ENCODE data around the gene SLC8A2.
"Not testable (repeated sequence)": the region's sequence is repeated elsewhere in the genome, so short reads cannot be mapped to it uniquely, and the experiment has no call there.

SLC8A2 gene

DNA sequence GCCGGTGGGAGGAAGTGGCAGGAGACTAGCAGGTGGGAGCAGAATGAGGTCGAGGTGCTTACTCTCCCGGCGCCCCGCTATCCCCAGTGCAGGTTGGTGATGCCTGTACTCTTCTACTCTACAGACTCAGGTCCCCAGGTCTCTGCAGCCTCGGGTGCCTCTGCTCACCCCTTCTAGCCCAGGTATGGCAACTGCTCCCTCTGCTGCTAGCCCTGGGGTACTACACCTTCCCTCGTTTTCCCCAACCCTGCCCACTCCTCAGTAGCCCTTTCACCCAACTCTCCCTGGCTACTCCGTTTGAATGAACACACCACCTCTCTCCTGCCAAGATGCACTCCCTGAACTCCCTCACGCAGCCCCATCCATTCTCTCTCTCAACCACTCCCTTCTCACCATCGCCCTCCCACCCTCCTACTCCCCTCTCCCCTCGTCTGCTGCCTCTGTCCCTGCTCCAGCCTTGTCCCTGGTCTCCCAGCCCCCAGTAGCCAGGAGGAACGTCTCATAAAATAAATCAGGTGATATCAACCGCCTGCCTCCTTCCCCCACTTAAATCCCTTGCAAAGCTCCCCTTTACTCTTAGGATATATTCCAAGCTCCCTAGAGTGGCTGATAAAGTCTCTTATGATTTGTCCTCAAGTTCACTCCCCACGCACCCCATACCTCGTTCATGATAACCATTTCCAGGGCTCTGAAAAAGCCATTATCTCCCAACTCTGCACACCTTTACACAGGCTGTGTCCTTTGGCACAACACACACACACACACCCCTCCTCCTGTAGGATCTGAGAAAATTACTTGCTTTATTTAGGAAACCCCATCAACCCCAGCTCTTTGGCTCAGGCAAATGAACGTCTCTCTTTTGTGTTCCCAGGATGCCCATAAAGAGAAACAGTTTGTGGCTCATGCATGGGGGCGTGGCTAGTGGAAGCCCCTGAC is 44.2 kb downstream of the SLC8A2 start:
- DNase-seq, result peak; percentile 77

DNA sequence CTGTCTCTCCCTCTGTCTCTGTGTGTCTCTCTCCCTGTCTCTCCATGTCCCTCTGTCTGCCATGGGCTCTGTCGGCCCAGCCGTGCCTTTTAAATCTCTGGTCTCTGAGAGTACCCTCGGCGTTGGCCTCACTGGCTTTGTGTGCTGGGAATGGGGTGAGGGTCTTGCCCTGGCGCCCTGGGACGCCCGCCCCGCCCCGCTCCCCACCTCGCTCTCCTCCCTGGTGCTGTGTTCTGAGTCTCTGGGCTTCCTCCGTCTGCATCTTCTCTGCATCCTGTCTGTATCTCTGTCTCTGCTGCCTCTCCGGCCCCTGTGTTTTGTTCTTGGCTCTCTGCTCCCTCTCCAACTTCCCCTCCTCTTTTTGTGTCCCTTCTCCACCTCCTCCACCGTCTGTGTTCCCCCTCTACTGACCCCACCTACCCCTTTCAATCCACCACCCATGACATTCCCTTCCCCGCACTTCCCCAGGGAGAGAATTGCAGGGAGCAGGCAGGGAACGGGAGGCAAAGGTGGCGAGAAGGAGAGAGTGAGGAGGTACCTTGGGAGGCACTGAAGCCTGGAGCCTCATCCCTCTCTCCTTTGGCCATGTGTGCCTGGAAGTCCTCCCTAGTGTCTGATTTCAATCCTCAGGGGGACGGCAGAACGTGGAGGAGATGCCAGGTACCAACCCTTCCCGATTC is 48.4 kb downstream of the SLC8A2 start:
- no peak for DNase-seq

GRCh38 chr19:47422417-47423163 is 49.1 kb downstream of the SLC8A2 start:
- no peak for DNase-seq

DNA sequence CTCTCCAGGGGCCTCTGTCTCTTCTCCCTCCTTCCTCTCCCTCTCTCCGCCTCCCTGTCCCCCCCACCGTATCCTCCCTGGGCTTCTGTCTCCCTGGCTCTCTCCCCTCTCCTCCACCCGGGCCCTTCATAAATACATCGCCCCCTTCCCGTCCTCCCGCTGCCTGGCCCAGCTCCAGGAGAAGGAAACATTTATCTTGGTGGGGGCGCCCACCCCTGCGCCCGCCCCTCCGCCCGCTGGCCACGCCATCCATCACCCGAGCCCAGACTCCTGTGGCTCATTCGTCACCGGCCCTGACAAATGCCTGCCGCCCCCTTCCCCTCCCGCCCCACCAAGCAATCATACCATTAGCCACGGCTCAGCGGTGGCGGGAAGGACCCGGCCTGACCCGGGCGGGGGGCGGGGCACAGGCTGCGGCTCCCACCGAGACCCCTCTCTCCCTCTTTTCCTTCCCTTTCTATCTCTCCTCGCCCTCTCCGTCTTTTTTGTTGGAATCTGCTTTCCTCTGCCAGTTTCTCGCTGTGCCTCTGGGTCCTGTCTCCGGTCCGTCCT is 49.8 kb downstream of the SLC8A2 start:
- DNase-seq, result no peak

- DNase-seq, result no peak
Measured at GRCh38 chr19:47421244-47421786, 50.4 kb downstream of the SLC8A2 start.

- no peak for DNase-seq
Measured at GRCh38 chr19:47419789-47420188, 51.9 kb downstream of the SLC8A2 start.

DNA sequence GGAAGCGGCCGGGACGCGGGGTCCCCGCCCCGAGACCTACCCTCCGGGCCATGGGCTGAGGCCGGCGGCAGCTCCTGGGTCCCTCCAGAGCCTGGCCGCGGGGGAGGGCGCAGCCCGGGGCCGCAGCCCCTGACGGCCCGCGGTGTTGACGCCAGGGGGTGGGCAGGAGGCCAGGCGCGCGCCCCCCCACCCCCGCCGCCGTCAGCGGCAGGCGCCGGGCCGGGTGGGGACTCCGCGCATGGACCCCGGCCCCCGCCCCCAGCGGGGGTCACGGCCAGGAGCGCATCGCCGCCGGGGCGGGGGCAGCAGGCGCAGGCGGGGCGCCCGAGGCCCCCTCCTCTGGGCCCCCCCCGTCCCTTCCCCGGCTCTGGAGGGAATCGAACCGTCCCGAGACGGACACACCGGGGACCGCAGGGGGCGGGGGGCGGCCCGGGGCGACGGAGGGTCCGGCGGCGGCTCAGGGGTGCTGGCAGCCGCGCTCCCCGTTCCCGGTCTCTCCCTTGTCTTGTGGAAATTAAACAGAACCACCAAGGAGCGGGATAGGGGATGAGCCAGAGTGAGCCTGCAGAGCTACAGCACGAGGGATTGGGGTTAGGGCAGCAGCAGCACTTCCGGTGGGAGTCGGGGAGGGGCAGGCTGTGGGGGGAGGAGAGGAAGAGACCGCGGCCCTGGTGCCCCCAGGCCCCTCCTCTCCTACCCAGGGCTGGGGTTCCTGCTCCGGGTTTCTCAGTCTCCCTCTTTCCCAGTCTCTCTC is 52.5 kb downstream of the SLC8A2 start, which contains the start of gene MEIS3:
MEIS3 (minus strand) TSS at position 498 of the 754 bp plus-strand sequence; CDS start at position 52, 446 bp downstream.
- no peak for DNase-seq

DNA sequence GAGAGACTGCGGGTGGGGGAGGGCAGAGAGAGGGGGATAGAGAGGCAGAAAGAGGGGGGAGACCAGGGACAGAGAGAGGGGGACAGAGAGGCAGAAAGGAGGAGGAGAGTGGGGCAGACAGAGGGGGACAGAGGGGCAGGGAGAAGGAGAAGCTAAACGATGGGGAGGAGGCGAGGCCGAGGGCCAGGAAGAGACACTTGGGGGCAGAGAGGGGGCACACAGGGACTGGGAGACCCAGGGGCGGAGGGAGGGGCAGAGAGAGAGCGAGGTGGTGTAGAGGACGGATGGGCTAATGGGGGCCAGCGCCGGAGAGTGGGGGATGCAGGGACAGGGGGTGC is 53.0 kb downstream of the SLC8A2 start:
- no peak for DNase-seq

GRCh38 chr19:47417746-47418691 is 53.7 kb downstream of the SLC8A2 start:
- no peak for DNase-seq

DNA sequence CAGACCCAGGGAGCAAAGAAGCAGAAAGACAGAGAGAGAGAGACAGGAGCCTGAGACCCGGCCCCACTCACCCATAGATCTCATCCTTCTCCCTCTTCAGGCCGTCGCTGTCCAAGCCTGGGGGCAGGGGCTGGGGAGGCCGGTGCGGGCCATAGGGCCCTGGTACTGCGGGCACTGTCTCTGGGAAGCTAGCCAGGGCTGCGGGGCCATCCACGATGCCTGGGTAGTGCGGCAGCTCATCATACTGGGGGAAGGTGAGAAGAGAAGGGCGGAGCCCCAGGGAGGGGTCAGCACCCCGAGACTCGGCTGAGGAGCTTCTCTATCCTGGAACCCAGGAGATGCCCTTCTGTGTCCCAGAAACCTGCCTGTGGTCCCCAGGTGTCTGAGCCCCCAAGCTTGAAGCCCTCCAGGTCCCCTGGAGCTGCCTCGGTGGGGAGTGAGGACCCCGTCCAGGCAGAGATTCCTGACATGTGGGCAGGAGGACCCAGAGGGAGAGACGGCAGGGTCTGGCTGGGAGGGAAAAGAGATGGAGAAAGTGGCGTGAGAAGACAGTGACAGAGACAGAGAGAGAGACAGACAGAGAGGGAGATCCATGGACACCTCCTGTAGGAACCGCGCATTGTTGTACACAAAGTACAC is 54.5 kb downstream of the SLC8A2 start:
- no peak for DNase-seq

DNA sequence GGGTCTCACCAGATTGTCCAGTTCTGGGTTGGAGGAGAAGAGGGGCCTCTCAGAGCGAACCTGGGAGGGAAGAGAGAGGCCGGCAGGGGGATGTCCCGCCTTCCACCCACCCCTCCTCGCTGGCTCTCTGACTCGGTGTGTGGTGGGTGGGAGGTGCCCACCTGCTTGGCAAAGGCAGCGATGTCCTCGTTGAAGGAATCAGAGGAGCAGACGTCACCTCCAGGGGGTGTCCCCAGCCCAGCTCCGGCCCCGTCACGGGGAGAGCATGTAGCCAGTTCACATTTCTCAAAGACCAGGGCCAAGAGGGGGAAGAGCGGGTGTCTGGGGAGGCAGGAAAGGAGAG is 55.1 kb downstream of the SLC8A2 start:
- no peak for DNase-seq

DNA sequence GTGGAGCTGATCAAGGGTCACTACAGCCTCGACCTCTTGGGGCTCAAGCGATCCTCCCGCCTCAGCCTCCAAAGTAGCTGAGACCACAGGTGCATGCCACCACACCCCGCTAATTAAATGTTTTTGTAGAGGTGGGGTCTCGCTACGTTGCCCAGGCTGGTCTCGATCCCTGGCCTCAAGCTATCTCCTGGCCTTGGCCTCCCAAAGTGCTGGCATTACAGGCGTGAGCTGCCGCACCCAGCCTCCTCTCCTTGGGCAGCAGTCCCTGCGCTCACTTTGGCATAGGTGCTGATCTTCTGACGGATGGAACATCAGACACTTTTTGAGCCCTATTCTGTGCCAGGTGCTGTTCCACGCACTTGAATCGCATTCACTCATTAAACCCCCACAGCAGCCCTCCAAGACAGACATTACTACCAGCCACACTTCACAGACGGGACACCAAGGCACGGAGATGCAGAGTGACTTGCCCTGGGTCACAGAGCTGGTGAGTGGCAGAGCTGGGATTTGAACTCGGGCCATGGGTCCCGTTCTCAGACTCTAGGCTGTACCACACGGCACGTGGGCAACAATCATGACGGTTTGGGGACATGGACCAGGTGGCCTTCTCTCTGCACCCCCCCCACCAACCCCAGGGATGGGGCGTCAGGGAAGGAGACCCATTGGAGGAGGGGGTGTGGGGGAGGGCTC is 55.6 kb downstream of the SLC8A2 start:
- DNase-seq, result no peak

- DNase-seq, result no peak
Measured at GRCh38 chr19:47414469-47414868, 57.2 kb downstream of the SLC8A2 start.

DNA sequence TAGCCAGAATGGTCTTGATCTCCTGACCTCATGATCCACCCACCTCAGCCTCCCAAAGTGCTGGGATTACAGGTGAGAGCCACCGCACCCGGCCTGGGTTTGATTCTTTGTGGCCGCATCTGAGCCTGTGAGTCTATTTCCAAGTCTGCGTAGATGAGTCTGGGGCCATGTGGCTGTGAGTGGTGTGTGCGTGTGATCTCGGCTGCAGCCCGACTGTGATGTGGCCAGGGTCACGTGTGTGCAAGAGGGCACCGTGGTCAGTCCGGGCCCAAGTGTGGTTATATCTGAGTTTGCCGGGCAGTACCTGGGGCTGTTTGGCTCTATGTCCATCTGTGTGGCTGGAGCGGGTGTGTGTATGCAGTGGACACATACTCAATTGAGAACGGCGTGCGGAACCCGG is 57.8 kb downstream of the SLC8A2 start:
- no peak for DNase-seq

DNA sequence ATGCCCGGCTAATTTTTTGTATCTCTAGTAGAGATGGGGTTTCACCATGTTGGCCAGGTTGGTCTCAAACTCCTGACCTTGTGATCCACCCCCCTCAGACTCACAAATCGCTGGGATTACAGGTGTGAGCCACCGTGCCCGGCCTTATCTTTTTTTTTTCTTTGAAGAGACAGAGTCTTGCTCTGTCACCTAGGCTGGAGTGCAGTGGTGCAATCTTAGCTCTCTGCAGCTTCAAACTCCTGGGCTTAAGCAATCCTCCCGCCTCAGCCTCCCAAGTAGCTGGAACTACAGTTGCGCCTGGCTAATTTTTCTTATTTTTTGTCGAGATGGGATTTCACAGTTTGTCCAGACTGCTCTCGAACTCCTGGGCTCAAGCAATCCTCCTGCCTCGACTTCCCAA is 60.0 kb downstream of the SLC8A2 start:
- DNase-seq, result not testable (repeated sequence)

- no peak for DNase-seq
Measured at GRCh38 chr19:47411101-47411500, 60.6 kb downstream of the SLC8A2 start.

GRCh38 chr19:47408156-47408938 is 63.3 kb downstream of the SLC8A2 start:
- DNase-seq, result no peak

- no peak for DNase-seq
Measured at GRCh38 chr19:47407417-47407774, 64.3 kb downstream of the SLC8A2 start.

All from CD4-positive, alpha-beta T cell treated with Interleukin-17A for 1 hour (primary cell).